Suprapubic skin (tissue), 4 donors: ENCODE results near the gene ZCCHC4. TPM values are rescaled to one million over a fixed set of nuclear protein-coding genes. Genes with fewer than 3 reads are reported as not detected.

Source experiments
- DNase-seq, 2 donors: peaks; one replicate each; pipeline ENCODE4 v3.0.0-alpha.2; 2019; ENCODE audit warnings: low spot score in 2 of 2
- H3K27ac ChIP-seq: fragments of 200-600 bp; sonication (generic); one replicate; pipeline ENCODE4 v1.5.1; 2019
- H3K27me3 ChIP-seq: fragments of 200-600 bp; sonication (generic); one replicate; pipeline ENCODE4 v1.5.1; 2019
- H3K36me3 ChIP-seq: fragments of 200-600 bp; sonication (generic); one replicate; pipeline ENCODE4 v1.5.1; 2019
- H3K4me1 ChIP-seq: fragments of 200-600 bp; sonication (generic); one replicate; pipeline ENCODE4 v1.5.1; 2019
- H3K4me3 ChIP-seq: fragments of 200-600 bp; sonication (generic); one replicate; pipeline ENCODE4 v1.5.1; 2019; ENCODE audit warnings: mild to moderate bottlenecking
- H3K9me3 ChIP-seq: fragments of 200-600 bp; sonication (generic); one replicate; pipeline ENCODE4 v1.5.1; 2019
- CTCF ChIP-seq, 2 donors: fragments of 200-600 bp in 1 of 2; fragments of 450-650 bp in 1 of 2; sonication (generic) in 1 of 2; IDR thresholded peaks; one replicate each; pipeline ENCODE4 v1.5.1; 2016 to 2019; ENCODE audit warnings: antibody characterized with exemption in 2 of 2, mild to moderate bottlenecking in 1 of 2, moderate library complexity in 1 of 2
- EP300 ChIP-seq: sonication (generic); formaldehyde crosslinking; IDR thresholded peaks from one replicate; pipeline ENCODE4 v1.6.1; 2017; ENCODE audit warnings: antibody characterized with exemption
- POLR2A ChIP-seq, 2 donors: fragments of 450-650 bp; IDR thresholded peaks; one replicate each; pipeline ENCODE4 v1.6.1; 2017; ENCODE audit warnings: antibody characterized with exemption in 2 of 2, mild to moderate bottlenecking in 2 of 2, moderate library complexity in 2 of 2
- POLR2AphosphoS5 ChIP-seq, 3 donors: sonication (generic); formaldehyde crosslinking; IDR thresholded peaks; one replicate each; pipeline ENCODE4 v1.6.1; 2017; ENCODE audit warnings: antibody characterized with exemption in 3 of 3
- WGBS: methylation state at CpG from one replicate; pipeline ENCODE4 v1.1.5; 2018; 5-methylcytosine and 5-hydroxymethylcytosine counted together
- total RNA-seq, 4 donors: library from RNA; depleted of rRNA; stranded (reverse); fragments of >200 nt; gene quantifications; one replicate each; pipeline ENCODE4 v1.1.0, GENCODE V29; 2016

Gene ZCCHC4
- total RNA-seq, 4 donors from 2014 or later = 7.2 to 20.0 (median 11.2) TPM

- Histone ChIP-seq H3K27ac (no peak overlapping the region), H3K36me3 (peaks cover 21% of the 10 kb centered on the region), H3K4me1 (no peaks in the 10 kb centered on the region), H3K9me3 (no peaks in the 10 kb centered on the region), H3K4me3 (no peak overlapping the region), H3K27me3 (no peaks in the 10 kb centered on the region)
- no peak for DNase-seq
- TF ChIP-seq CTCF (IDR thresholded peaks at IDR 0.05) (no peak), POLR2A (IDR thresholded peaks at IDR 0.05) (no peak), EP300 (no peak), POLR2AphosphoS5 (IDR thresholded peaks at IDR 0.05) (no peak)
- 89% methylated on average over 2 of the region's 2 CpGs for WGBS
These were observed 38.0 kb downstream of the ZCCHC4 start for GRCh38 chr4:25350561-25350960.

- DNase-seq = no peak
- H3K9me3 ChIP-seq = no peaks in the 10 kb centered on the region
- H3K4me1 ChIP-seq = no peaks in the 10 kb centered on the region
- no peak overlapping the region for H3K4me3 ChIP-seq
- no peak for TF ChIP-seq CTCF (IDR thresholded peaks at IDR 0.05)
- TF ChIP-seq EP300 = no peak
- no peak for TF ChIP-seq POLR2A (IDR thresholded peaks at IDR 0.05)
- TF ChIP-seq POLR2AphosphoS5 (IDR thresholded peaks at IDR 0.05) = no peak
- H3K27ac ChIP-seq = no peak overlapping the region
- peaks cover 21% of the 10 kb centered on the region for H3K36me3 ChIP-seq
- WGBS = 82% methylated on average over 4 of the region's 4 CpGs
- H3K27me3 ChIP-seq = no peaks in the 10 kb centered on the region
These were observed 39.3 kb downstream of the ZCCHC4 start for GRCh38 chr4:25351777-25352416.

- no peak for DNase-seq
- 94% methylated on average over 2 of the region's 2 CpGs for WGBS
- Histone ChIP-seq H3K4me1 (no peaks in the 10 kb centered on the region), H3K36me3 (peaks cover 20% of the 10 kb centered on the region), H3K9me3 (no peaks in the 10 kb centered on the region), H3K27me3 (no peaks in the 10 kb centered on the region), H3K4me3 (no peak overlapping the region), H3K27ac (no peak overlapping the region)
- no peak for TF ChIP-seq POLR2A (IDR thresholded peaks at IDR 0.05)
- TF ChIP-seq POLR2AphosphoS5 (IDR thresholded peaks at IDR 0.05) = no peak
- no peak for TF ChIP-seq EP300
- TF ChIP-seq CTCF (IDR thresholded peaks at IDR 0.05) = no peak
These were observed 43.5 kb downstream of the ZCCHC4 start for GRCh38 chr4:25356068-25356467.

DNA sequence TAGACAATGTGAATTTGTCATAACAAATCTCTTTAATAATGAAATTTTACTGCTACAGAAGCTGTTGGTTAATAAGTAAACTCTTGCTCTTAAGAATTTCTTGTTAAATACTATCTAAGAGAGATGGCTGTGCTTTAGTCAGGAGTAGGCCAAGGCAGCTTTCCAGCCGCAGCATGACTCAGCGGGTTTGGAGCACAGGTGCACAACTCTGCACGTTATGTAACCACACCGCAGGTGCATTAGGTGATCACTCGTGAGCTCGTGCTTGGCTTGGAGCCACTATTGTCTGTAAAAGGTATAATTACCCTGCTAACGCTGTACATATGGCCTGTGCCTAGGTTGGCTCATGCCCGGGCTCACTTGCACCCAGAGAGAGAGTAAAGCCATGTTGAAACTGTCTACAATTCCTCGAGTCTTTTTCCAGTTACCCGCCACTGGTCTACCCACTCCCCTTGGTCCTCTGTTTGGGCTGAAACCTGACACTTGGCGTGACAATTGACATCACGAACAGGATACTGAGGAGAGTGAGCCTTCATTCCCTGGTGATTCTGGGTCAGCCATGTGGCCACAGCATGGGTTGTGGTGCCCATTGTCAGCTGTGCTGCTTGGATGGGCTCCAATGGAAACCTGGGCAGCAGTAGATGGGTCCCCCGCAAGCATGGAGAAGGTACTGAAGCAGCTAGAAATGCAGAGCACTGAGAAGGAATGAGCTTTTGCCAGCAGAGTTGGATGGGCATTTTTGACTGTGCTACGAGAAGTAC lies 46.1 kb downstream of the ZCCHC4 start:
- 80% methylated on average over 14 of the region's 14 CpGs for WGBS
- H3K4me1 ChIP-seq = no peaks in the 10 kb centered on the region
- no peaks in the 10 kb centered on the region for H3K27me3 ChIP-seq
- no peak overlapping the region for H3K27ac ChIP-seq
- no peak overlapping the region for H3K4me3 ChIP-seq
- peaks cover 10% of the 10 kb centered on the region for H3K36me3 ChIP-seq
- no peaks in the 10 kb centered on the region for H3K9me3 ChIP-seq
- no peak for TF ChIP-seq POLR2AphosphoS5 (IDR thresholded peaks at IDR 0.05)
- no peak for TF ChIP-seq EP300
- no peak for TF ChIP-seq POLR2A (IDR thresholded peaks at IDR 0.05)
- TF ChIP-seq CTCF (IDR thresholded peaks at IDR 0.05) = no peak
- no peak for DNase-seq

DNA sequence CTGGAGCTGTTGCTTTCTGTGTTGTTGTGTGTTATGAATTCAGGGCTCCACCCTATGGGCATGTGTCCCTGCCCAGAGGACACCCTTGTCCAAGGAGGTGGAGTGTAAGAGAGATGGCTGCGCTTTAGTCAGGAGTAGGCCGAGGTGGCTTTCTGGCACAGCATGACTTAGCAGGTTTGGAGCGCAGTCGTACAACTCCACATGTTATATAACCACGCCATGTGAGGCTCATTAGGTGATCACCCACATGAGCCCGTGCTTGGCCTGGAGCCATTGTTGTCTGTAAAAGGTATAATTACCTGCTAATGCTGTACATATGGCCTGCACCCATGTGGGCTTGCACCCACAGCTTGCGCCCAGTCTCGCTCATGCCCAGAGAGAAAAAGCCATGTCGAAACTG lies 48.7 kb downstream of the ZCCHC4 start:
- H3K4me1 ChIP-seq = no peaks in the 10 kb centered on the region
- no peak for DNase-seq
- no peak overlapping the region for H3K27ac ChIP-seq
- 91% methylated on average over 9 of the region's 9 CpGs for WGBS
- H3K36me3 ChIP-seq = peaks cover 22% of the 10 kb centered on the region
- no peaks in the 10 kb centered on the region for H3K9me3 ChIP-seq
- H3K4me3 ChIP-seq = no peak overlapping the region
- TF ChIP-seq POLR2AphosphoS5 (IDR thresholded peaks at IDR 0.05) (no peak), POLR2A (IDR thresholded peaks at IDR 0.05) (no peak), CTCF (IDR thresholded peaks at IDR 0.05) (no peak), EP300 (no peak)
- H3K27me3 ChIP-seq = no peaks in the 10 kb centered on the region
